ENCODE data around the gene ERGIC1.
A peak's percentile ranks its signal among the peaks of the same experiment; 100 is the strongest.
"Not testable (repeated sequence)": the region's sequence is repeated elsewhere in the genome, so short reads cannot be mapped to it uniquely, and the experiment has no call there.

Gene ERGIC1

DNA sequence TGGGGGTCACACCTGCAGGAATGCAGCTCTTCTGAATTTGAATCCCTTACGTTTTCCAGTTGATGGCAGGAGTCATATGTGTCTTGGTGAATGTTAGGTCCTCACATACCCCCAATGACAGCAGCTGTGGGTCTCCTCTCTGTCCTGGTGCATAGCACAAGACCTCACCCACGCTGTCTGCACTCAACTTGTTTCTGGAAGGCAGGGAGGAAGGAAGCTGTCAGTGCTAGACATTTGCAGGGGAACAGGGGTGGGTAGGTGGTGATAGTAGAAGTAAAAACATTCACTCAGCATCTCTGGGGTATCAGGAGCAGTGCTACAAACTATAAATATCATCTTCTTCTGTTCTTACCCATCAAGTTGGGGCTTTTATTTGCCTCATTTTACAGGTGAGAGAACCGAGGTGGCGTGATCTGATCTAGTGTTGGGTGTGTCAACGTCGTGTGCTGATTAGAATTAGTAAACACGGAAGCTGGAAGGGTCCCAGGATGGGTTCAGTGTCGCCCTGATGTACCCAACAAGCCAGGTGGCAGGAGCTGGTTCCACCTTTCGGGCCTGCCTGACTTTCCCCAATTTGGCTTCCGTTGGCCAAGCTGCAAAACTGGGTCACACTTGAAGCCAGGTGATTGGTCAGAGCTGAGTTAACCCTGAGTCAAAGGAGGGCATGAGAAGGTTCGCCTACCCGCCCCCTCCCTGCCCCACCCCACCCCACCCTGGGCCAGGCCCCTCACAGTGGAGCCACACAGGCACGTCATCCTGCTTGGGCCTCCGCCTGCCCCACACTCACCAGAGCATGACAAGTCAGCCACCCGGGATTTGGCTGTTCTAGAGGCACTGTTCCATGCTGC lies 15.8 kb downstream of the ERGIC1 start:
- DNase-seq, result no peak

DNA sequence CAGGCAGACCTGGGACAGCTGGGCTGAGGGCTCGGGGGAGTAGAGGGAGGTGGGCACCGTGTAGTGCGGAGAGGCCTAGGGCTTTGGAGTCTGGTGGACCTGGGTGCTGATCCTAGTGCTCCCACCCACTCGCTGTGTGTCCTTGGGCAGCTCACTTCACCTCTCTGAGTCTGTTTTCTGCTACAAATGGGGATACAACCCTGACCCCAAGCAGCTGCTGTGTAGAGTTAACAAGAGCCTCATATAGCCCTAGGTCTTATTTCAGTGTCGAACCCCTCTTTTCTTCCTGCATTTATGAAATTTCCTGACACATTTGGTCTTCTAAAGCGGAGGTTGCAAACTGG lies 16.4 kb downstream of the ERGIC1 start:
- DNase-seq, result no peak

DNA sequence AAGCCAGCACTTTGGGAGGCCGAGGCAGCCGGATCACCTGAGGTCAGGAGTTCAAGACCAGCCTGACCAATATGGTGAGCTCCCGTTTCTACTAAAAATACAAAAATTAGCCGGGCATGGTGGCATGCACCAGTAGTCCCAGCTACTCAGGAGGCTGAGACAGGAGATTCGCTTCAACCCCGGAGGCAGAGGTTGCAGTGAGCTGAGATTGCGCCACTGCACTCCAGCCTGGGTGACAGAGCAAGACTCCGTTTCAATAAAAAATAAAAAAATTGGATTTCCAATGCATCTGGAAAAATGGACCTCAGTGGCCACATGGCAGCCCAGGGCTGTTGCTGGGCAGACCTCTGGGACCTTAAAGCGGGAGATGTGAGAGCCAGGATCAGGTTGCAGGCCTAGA lies 17.2 kb downstream of the ERGIC1 start:
- not testable (repeated sequence) for DNase-seq

DNA sequence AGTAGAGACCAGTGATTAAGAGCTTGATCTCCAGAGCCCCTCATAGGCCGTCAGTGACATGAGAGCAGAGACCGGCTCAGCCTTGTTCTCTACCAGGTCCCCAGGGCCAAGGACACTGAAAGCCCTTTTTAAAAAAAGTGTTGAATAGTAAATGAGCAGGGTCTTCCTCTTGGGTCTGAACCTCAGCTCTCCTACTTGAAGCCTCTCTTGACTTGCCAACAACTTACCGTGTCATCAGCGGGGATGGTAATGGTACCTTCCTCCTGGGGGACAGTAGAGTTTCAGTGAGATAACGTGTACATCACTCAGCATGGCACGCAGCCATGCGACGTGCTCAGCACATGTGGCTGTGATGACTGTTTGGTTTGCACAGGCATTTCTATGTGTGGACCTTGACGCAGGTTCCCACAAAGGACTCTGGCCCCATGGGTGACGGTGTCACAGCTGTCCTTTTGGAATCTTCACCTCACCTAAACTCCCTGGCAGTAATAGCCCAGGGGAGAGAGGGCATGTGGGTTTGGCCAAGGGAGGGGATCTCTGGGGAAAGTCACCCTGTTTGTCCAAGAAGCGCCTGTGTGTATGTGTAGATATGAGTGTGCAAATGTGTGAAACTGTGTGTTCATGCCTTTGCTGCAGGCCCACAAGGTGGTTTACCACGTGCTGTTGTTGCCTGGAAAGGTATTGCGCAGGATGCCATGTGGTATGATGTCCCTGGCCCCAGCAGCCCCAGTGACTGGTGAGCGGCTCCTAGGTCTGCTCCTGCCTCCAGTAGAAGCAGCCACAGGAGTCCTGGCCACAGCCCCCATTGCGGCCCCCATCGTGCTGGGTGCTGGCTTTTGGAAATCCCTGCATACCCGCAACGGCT lies 18.7 kb downstream of the ERGIC1 start:
- DNase-seq, result peak; percentile 51

DNA sequence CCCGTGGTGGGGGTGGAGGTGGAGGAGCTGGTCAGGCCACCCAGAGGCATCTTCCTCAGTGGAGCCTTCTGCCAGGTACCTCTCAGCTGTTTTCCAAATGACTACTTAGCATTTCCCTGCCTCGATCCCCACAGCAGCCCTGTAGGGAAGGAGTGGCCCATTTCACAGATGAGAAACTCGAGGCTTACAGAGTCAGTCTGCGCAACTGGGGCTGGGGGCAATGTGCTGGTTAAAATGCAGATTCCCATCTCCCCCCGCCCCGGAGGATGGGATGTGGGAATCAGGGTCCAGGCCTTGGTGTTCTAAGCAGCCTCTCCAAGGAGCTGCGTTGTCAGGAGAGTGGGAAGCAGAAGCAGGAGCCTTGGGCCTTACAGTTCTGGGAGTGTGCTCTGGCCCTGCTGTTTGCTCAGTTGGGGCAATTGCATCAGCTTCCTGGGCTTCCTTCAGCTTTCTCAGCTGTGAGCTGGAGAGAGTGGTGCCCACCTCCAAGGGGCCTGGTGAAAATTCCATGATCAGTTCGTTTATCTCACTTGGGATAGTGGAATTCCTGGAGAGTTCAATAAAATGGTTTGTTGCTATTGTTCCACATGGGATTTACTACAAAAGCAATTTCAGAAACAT lies 19.4 kb downstream of the ERGIC1 start:
- no peak for DNase-seq

DNA sequence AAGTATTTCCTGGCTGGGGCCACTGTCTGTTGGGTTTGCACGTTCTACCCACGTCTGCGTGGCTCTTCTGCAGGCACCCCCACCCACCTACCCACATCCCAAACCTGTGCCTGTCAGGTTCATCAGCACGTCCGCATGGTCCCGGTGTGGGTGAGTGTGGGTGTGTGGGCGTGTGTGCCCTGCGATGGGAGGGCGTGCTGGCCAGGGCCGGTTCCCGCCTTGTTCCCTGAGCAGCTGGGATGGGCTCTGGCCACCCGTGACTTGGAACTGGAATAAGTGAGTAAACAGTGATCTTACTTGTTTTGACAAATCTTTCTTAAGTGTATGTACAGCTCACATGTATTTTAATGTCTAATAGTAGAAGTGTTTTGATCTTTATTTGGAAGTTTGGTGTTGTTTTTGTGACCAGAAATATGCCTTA lies 20.4 kb downstream of the ERGIC1 start:
- DNase-seq, result no peak

DNA sequence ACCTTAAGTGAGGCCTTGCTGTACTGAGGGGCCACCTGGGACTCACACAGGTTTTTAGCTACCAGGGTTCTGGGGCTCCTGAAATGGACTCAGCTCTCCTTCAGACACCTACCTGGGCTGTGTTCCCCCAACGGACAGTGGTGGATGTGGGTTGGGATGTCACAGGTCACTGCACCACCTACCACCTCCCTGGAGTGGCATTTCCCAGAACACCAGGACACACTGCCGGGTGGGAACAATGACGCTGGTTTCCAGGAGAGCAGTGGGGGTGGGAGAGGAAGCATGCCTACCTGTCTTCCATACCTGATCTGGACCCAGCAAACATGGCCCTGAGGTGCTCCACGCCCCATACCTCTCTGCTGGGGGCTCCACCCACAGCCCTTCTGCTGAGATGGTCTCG lies 20.9 kb downstream of the ERGIC1 start:
- DNase-seq, result no peak

DNA sequence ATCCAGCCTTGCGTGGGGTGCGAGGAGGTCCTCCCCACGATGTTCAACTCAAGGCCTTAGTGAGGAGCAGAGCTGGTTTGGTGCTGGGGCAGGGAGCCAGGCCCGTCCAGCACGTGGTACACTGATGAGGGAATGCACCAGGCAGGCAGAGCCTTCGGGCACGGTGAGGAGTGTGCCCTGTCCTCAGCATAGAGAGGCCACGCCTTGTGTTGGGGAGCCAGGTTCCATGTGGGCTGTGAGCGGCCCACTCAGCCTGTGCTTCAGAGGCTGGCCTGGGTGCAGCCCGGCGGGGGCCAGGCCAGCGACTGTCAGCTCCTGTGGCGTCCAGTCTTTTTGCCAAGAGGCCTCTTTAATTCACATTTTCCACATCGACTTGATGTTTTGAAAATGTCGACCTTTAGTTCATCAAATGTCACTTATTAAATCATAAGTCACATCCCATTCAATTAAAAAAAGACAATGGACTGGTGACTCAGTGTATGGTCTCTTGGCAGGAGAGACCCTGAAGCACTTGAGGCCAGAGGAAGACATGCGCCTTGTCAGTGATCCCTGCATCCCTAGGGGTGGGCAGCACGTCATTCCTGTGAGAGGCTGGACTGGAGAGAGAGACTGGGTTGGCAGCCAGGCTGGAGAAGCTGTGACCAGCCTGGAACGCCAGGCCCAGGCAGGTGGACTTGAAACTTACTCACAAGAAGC lies 21.7 kb downstream of the ERGIC1 start:
- DNase-seq, result no peak

DNA sequence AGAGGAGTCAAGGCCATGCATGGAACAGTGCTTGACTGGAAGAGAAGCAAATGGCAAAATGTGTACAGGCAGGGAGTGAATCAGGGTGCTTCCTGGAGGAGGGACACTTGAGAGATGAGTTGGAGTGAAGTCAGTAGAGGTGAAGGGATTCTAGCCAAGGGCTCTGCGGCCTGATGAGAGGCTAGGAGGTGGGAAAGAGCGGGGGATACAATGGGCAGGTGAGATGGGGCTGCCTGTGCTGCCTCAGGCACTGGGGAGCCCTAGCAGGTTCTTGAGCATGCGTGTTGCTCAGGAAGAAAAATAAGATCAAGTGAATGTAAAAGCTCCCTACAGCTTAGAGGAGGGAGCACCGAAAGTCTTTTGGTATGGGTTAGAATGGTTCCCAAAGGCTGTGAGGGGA lies 22.3 kb downstream of the ERGIC1 start:
- no peak for DNase-seq

DNA sequence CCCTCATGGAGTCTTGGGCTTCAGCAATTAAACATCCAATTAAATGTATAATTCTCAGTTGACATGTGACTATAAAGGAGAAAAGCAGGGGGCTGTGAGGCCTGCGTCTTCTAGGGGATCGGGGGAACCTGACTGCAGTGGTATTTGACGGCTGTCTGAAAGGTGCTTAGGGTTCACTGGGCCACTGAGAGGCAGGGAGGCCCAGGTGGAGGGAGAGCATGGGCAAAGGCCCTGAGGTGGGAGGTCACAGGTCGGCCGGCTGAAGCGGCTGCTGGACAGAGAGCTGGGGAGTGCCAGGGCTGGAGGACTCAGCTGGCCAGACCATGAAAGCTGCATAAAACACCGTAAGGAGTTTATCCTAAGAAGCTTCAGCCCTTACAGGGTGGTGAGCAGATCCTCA lies 23.9 kb downstream of the ERGIC1 start:
- no peak for DNase-seq

DNA sequence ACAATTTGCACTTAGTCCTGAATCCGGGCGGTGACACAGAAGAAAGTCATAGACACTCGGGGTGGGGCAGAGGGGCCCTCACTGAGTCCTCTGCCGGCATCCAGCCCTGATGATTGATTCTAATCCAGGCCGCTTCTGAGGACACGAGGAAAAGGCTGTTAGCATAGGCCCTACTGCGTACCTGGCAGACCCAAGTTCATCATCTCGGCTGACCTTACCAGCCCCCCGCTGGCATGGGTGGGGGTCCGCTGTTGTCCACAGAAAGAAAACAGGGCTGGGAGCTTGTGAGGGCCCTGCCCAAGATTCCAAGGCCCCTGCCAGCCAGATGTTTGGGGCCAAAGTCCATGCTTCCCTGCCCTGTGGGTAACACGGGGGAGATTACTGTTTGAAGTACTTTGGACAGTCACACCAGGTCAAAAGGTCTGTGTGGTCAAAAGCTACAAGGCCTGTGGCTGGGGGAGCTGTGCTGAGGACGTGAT lies 24.5 kb downstream of the ERGIC1 start:
- no peak for DNase-seq

DNA sequence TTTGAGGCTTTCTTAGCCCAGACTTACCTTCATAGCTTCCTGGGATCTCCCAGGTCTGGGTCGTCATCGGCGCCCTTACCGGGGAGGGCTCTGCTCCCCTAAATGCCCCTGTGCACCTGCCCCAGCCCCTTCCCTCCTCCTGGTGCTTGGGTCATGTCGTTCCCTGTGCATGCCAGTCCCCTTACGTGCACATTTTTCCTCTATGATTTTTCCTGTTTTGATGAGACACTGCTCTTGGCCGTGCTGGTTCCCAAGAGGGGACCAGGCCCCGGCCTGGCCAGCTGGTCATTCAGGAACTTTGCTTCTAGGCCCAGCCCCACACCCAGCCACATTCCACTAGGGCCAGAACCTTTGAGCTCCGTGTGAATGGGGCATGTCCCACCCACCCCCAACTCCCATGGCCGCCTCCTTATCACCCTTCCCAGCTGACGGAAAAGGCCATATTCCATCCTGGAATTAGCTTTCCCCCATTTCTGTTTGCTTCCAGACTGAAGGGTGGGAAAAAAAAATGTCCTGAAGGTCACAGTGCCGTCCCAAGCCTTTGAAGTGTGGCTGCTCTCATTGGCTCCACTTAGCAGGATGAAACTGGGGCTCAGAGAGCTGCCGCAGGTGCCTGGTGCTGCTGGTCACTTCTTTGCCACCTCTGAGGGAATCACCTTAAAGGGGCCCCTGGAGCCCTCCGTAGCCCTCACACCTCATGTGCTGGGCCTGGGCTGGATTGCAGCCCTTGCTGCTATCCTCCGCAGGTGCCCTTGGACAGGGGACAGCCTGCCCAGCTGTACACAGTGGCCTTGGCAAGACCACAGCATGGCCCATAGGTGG lies 25.1 kb downstream of the ERGIC1 start:
- no peak for DNase-seq

DNA sequence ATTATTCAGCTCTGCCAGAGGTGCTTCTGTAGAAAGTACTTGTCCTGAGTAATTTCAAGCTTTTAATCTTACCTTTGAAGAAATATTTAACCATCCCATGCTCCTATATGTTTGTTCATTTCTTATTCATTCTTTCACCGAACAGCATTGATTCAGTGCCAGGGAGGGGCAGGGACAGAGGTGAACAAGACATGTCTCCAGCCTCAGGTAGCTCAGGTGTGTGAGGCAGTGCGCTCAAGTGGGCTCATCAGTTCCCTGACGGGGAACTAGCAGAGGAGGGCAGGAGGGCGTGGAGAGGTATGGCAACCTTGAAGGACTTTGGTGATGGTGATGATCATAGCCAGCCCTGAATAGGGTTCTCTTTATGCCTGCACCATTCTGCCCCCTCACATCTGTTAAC lies 25.9 kb downstream of the ERGIC1 start:
- no peak for DNase-seq

DNA sequence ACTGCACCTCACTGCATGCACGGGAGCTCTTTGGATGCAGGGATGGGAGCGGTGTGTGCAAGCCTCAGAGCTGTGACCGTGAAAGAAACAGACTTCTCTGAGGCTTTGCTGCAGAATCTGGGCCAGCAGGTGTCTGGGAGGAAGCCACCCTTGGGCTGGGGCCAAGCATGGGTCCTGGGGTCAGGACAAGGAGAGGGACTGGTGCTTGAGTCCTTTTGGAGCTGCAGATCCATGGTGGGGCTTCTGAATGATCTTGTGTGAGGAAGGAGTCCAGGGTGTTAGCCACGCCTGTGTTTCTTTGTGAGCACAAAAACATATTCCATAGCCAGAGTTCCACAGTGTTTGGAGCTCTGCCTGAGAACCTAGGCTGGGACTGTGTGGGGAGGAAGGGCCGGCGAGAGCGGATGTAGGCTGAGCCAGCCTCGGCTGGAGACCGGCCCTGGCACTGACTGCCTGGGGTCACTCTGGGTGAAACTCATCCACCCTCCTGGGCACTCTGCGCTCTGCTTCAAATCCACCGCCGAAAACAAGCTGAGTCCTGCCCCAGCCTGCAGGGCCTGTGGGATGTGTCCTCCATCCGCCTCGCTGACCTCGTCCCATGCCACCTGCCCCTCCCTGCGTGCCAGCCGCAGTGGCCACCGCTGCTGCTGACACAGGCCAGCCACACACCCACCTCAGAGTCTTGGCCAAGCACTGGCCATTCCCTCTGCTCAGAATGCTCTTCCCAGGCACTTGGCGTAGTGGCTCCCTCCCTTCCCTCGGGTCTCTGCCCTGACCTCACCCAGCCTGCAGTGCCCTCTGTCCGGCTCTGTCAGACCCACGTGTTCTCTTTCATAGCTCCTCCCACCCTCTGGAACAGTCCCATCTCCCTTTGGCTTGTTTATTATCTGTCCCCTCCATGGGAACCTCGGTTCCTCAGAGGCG lies 26.7 kb downstream of the ERGIC1 start:
- DNase-seq, result no peak

DNA sequence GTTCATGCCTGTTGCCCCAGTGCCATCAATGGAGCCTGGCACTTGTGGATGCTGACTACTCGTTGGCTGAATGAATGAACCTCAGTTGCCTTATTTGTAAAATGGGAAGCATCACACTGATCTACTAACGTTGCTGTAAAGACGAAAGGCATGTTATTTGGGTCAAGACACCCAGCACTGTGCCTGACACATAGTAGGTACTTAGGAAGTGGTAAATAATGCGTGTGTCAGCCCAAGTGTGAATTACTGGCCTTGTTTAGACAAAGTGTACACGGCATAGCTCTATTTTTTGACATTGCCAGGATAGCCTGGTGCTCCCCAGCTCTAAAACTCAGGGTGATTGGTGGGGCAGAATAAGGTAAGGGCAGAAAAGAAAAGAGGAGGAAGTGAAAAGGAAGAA lies 27.4 kb downstream of the ERGIC1 start:
- no peak for DNase-seq

DNA sequence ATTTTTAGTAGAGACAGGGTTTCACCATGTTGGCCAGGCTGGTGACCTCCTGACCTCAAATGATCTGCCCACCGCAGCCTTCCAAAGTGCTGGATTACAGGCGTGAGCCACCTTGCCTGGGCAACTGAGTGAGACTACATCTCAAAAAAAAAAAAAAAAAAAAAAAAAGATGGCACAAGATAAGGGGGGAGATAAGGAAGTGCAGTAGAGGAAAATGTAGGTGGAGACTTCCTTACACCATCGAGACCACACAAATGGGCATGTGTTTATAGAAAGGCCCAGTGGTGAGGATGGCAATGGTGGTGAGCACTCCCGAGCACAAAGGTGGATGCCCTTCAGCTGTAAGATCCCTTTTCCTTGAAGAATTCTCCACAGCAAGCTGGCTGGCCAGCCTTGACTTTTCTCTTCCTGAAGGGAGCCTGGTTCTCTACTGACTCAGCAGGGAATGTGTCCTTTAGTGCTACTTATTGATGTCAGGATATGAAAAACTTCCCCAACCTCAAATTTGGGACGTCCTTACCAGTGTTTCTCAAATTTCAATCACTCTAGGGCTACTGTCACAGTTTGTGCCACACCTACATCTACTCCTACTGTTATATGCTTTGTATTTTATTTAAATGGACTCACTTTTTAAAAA lies 28.2 kb downstream of the ERGIC1 start:
- no peak for DNase-seq

DNA sequence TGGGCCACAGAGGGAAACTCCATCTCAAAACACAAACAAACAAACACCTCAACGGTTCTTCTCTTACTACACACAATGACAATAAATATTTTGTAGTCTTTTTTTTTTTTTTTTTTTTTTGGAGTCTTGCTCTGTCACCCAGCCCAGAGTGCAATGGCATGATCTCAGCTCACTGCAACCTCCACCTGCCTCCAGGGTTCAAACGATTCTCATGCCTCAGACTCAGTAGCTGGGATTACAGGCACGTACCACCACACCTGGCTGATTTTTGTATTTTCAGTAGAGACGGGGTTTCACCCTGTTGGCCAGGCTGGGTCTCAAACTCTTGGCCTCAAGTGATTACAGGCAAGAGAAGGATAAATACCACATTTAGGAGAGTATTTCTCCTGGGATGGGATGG lies 30.1 kb downstream of the ERGIC1 start:
- not testable (repeated sequence) for DNase-seq

DNA sequence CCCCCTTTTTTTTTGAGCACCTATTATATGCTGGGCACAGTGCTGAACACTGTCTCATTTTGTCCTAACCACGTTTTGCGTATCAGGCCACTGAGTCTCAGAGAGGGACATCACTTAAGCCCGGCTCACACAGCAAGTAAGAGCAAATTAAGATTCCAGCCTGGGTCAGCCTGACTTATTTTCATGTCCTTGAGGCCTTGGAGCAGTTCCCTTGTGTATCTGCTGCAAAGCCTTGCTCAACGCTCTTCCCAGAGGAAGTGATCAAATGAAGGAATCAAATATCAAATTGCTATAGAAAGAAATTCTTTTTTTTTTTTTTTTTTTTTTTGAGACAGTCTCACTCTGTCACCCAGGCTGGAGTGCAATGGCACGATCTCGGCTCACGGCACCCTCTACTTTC lies 30.7 kb downstream of the ERGIC1 start:
- DNase-seq, result no peak

DNA sequence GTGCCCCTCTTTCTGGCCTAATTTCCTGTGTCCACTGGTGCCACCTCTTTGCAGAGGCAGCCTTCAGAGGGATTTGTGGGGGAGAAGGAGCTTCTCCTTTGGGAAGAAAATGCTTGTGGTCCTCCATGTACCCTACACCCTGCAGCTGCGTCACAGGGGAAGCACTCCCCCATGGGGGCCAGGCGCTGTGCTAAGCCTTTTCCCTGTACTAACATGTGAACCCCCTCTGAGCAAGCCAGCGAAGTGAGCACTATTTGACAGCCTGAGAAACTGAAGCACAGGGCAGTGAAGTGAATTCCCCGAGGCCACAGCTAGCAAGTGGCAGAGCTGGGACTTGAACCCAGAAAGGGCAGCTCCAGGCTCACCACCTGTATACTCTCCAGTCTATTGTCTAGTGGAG lies 32.3 kb downstream of the ERGIC1 start:
- DNase-seq, result no peak
